ENCODE measurements around the gene PPP1R13B.
A peak's percentile ranks its signal among the peaks of the same experiment; 100 is the strongest.
"Not testable (repeated sequence)": the region's sequence is repeated elsewhere in the genome, so short reads cannot be mapped to it uniquely, and the experiment has no call there.

PPP1R13B gene, protein sequence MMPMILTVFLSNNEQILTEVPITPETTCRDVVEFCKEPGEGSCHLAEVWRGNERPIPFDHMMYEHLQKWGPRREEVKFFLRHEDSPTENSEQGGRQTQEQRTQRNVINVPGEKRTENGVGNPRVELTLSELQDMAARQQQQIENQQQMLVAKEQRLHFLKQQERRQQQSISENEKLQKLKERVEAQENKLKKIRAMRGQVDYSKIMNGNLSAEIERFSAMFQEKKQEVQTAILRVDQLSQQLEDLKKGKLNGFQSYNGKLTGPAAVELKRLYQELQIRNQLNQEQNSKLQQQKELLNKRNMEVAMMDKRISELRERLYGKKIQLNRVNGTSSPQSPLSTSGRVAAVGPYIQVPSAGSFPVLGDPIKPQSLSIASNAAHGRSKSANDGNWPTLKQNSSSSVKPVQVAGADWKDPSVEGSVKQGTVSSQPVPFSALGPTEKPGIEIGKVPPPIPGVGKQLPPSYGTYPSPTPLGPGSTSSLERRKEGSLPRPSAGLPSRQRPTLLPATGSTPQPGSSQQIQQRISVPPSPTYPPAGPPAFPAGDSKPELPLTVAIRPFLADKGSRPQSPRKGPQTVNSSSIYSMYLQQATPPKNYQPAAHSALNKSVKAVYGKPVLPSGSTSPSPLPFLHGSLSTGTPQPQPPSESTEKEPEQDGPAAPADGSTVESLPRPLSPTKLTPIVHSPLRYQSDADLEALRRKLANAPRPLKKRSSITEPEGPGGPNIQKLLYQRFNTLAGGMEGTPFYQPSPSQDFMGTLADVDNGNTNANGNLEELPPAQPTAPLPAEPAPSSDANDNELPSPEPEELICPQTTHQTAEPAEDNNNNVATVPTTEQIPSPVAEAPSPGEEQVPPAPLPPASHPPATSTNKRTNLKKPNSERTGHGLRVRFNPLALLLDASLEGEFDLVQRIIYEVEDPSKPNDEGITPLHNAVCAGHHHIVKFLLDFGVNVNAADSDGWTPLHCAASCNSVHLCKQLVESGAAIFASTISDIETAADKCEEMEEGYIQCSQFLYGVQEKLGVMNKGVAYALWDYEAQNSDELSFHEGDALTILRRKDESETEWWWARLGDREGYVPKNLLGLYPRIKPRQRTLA

GRCh38 chr14:103847451-103848174, at the start of gene PPP1R13B:
PPP1R13B (minus strand) TSS chr14:103847575; CDS start chr14:103847307, 268 bp downstream.
- DNase-seq (ENCODE audit: low read depth) = peak; percentile 94

DNA sequence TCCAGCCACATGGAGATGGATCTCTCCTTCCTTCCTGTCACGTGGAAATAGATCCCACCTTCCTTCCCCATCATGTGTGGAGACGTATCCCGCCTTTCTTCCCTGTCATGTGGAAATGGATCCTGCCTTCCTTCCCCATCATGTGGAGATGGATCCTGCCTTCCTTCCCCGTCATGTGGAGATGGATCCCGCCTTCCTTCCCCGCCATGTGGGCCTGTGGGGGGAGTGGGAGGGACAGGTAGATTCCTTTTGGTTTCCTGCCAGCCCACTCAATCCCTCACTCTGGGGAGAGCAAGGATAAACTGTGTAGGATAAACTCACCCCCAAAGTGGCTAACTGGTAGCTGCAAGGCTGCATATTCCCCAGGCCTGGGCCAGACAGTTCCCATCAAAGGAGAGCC, 49.2 kb upstream of the PPP1R13B start:
- no peak for DNase-seq (ENCODE audit: low read depth)

GRCh38 chr14:103894723-103895059, 47.3 kb upstream of the PPP1R13B start:
- DNase-seq (ENCODE audit: low read depth) = no peak

GRCh38 chr14:103894034-103894722, 46.8 kb upstream of the PPP1R13B start:
- no peak for DNase-seq (ENCODE audit: low read depth)

GRCh38 chr14:103892247-103892646, 44.9 kb upstream of the PPP1R13B start:
- no peak for DNase-seq (ENCODE audit: low read depth)

GRCh38 chr14:103891667-103892215, 44.4 kb upstream of the PPP1R13B start:
- no peak for DNase-seq (ENCODE audit: low read depth)

- no peak for DNase-seq (ENCODE audit: low read depth)
Observed at GRCh38 chr14:103890821-103891666, 43.7 kb upstream of the PPP1R13B start.

DNA sequence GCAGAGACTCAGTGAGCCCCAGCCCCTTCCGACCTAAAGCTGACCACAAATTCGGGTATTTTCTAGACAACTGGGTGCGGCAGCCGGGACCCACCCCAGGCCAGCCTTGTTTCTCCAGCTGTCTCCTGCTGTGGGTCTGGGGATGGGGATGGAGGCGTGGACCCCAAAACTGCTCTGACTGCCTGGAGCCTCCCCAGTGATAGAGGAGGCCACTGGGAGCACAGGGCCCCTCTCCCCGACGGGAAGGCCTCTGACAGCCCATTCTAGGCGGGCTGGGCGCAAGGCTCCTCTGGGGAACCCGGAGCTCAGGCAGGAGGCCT, 42.6 kb upstream of the PPP1R13B start:
- no peak for DNase-seq (ENCODE audit: low read depth)

- no peak for DNase-seq (ENCODE audit: low read depth)
Observed at GRCh38 chr14:103889313-103890051, 42.1 kb upstream of the PPP1R13B start.

DNA sequence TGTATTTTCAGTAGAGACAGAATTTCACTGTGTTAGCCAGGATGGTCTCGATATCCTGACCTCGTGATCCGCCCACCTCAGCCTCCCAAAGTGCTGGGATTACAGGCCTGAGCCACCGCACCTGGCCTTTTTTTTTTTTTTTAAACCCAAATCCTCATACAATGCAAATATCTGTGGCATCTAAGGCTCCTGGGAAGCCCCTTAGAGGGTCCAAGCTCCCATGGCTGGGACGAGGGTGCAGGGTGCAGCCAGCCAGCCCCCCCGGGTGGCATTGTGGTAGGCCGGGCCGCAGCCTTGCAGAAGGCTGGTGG, 41.6 kb upstream of the PPP1R13B start:
- DNase-seq (ENCODE audit: low read depth) = not testable (repeated sequence)

DNA sequence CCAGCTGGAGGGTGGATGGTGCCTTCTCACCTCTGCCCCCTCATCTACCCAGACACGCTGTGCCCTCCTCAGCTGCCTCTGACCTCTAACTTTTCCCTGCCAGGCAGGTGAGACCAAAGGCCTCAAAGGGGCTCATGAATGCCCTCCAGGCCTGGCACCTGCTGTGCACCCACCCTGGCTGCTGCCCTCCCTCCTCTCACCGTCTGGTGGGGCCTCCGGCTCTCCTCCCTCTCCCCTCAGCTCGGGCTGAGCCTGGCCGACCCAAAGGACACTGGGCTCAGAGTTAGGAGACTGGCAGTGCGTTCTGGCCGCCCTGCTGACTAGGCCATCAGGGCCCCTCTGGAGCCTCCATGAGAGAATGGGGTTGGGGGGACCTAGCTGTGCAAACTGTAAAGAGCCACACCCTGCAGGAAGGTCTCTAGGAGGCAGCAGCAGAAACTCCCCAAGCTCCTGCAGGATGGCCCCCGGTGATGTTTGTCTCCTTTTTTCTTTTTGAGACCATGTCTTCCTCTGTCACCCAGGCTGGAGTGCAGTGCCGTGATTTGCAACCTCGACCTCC, 40.3 kb upstream of the PPP1R13B start:
- no peak for DNase-seq (ENCODE audit: low read depth)

GRCh38 chr14:103887170-103887501, 39.8 kb upstream of the PPP1R13B start:
- no peak for DNase-seq (ENCODE audit: low read depth)

- no peak for DNase-seq (ENCODE audit: low read depth)
Observed at GRCh38 chr14:103886304-103887169, 39.2 kb upstream of the PPP1R13B start.

DNA sequence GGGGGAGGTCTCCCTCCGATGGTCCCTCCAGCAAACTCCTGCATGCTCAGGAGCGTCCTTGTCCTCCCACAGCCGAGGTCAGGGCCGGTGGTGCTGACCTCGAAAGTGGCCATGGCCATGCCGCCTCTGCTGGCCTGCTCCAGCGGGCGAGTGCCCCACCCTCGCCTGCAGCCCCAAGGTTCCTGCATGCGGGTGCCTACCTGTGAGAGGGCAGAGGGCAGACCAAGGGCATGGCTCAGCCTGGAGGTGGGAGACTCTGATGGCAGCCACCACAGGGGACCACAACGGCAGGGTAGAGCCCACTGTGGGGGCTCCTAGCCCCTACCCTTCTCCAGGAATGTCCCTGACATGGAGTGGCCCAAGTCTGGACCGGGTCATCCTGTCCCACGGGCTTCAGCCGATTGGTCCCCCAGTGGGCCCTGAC, 38.1 kb upstream of the PPP1R13B start:
- no peak for DNase-seq (ENCODE audit: low read depth)

- no peak for DNase-seq (ENCODE audit: low read depth)
Observed at GRCh38 chr14:103884854-103885253, 37.5 kb upstream of the PPP1R13B start.

DNA sequence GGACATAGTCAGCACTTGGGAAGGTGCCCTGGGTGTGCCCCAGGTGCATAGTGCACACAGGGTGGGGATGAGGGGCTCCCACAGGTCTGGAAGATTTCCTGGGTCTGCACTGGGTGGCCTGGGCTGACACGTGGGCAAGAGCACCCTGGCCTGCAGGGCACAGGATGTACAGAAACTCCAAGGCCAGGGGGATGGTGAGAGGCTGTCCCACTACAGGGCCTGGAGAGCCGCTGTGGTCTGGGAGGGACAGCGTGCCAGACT, 35.8 kb upstream of the PPP1R13B start:
- DNase-seq (ENCODE audit: low read depth) = no peak

GRCh38 chr14:103882503-103883262, 35.3 kb upstream of the PPP1R13B start:
- no peak for DNase-seq (ENCODE audit: low read depth)
